ENCODE data around the gene GAREM2. TPM values are rescaled to one million over a fixed set of nuclear protein-coding genes. Genes with fewer than 3 reads are reported as not detected.

The GAREM2 gene
- total and polyA plus RNA-seq, 9 of the 15 experiments (the other 6 are each of a cell fraction or from before 2014, with no cell fraction given) = 1.7 to 12.4 (median 2.5) TPM

DNA sequence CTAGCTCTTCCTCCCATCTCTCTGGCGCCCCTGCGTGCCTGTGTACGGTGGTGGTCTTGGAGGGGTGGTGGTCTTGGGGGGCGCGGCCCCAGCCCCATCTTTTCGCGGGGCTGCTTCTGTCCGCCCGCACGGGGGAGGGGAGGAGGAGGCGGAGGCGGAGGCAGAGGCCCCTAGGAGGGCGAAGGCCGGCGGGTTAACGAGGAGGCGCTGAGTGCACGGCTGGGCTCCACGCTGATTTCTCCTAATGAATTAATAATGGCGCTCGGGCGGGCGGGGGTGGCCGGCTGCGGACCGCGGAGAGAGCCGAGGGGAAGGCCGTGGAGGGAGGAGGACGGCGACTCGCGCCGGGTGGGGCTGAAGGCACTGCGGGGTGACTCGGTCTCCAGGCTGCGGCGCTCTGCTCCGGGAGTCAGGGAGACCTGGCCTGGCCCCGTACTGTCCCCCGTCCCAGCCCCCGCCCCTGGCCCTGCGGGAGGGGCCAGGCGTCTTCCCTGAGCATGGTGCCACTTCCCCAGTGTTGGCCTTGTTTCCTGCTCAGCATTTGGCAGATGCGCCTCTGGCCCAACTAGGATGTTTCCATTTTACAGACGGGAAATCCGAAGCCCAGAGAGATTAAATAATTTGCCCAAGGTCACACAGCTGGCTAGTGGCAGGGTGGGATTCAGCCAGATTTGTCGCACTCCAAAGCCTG is 6.0 kb downstream of the GAREM2 start (continued):
- no peak for TF ChIP-seq THRAP3 (IDR thresholded peaks at IDR 0.05; ENCODE audit: borderline replicate concordance)
- TF ChIP-seq SIN3B (IDR thresholded peaks at IDR 0.05; ENCODE audit: low read depth) = no peak
- peak; percentile 30; the same call in 1 of the 2 replicates for TF ChIP-seq RBFOX2 (IDR thresholded peaks at IDR 0.05; ENCODE audit: low read depth, low read length)
- peak; percentile 55; the same call in 1 of the 2 replicates for TF ChIP-seq ZNF263 (CRISPR knock-in tag; IDR thresholded peaks at IDR 0.05; ENCODE audit: borderline replicate concordance)
- TF ChIP-seq, protein P1, sequence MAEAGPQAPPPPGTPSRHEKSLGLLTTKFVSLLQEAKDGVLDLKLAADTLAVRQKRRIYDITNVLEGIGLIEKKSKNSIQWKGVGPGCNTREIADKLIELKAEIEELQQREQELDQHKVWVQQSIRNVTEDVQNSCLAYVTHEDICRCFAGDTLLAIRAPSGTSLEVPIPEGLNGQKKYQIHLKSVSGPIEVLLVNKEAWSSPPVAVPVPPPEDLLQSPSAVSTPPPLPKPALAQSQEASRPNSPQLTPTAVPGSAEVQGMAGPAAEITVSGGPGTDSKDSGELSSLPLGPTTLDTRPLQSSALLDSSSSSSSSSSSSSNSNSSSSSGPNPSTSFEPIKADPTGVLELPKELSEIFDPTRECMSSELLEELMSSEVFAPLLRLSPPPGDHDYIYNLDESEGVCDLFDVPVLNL (CRISPR knock-in tag; IDR thresholded peaks at IDR 0.05; ENCODE audit: low read depth) = no peak

DNA sequence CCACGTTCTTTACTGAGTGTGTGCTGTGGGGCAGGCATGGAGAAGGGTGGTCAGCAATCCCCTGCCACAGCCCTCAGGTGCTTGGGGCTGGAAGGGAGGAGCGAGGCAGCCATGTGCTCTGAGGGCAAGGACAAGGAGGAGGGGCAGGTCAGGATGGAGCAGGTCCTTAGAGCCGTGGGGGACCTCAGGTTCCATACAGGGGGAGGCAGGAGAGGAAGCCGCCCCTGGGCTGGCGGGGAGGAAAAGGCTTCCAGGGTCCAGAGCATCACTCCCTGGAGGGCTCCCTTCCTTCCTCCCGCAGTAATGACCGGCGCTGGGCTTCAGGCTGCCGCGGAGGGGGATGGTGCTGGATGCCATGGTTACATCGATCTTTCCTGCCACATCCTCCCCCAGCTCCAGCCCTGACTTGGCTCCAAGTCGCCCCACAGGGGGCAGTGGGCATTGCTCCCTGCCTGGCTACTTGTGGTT is 6.6 kb downstream of the GAREM2 start:
- Histone ChIP-seq H3K9me1 (ENCODE audit: control insufficient read depth, insufficient read depth, low read length) (no peaks in the 10 kb centered on the region), H3K36me3 (ENCODE audit: control insufficient read depth, insufficient read depth, low read length) (no peaks in the 10 kb centered on the region), H3K4me3 (no peak overlapping the region), H3K9me3 (replicated peaks; ENCODE audit: control insufficient read depth, insufficient read depth, low read depth, low read length) (no peaks in the 10 kb centered on the region), H2AFZ (ENCODE audit: low read depth, low read length) (peak overlapping the region; percentile 66), H3K4me1 (replicated peaks in 1 of 2; ENCODE audit: control insufficient read depth in 2 of 2, insufficient read depth in 2 of 2, low read length in 2 of 2) (peaks cover 6 to 32% of the 10 kb centered on the region in 2 experiments; a peak in 4 of 5 replicates), H3K27me3 (ENCODE audit: control insufficient read depth in 2 of 2, insufficient read depth in 2 of 2, low read length in 2 of 2) (no peaks in the 10 kb centered on the region), H3K9ac (ENCODE audit: insufficient read depth in 1 of 2, low read depth in 2 of 2, low read length in 2 of 2) (peak overlapping the region in 1 of 2 experiments; percentile 86; a peak in 3 of 4 replicates), H3K27ac (ENCODE audit: extremely low read depth, low read depth, low read length) (no peak overlapping the region), H3K79me2 (ENCODE audit: control insufficient read depth, insufficient read depth, low read length) (no peaks in the 10 kb centered on the region), H3K4me2 (ENCODE audit: insufficient read depth, low read length) (0 out of 2 replicates have a peak overlapping the region, but pooled peaks have one; percentile 32), H4K20me1 (replicated peaks; ENCODE audit: control insufficient read depth, insufficient read depth, low read length) (no peaks in the 10 kb centered on the region)
- intact Hi-C loops (cut with micrococcal nuclease) (no loop called here), in situ Hi-C loops (cut with MboI) (no loop called here)
- WGBS (ENCODE audit: insufficient coverage, low coverage, missing lambda C conversion rate) = 49% methylated on average over 9 of the region's 12 CpGs
- FAIRE-seq = no peak
- ChIA-PET POLR2A (no interaction called here), CTCF (ENCODE audit: low intra/inter-chr PET ratio) (no interaction called here)
- no peak for ATAC-seq
- peak in 2 of 4 experiments; percentile 7 to 17 for DNase-seq (ENCODE audit: extremely low read depth in 1 of 4, low spot score in 3 of 4)
- BruUV-seq (replicated peaks) = no TSS peak
- TF ChIP-seq CREM (IDR thresholded peaks at IDR 0.05; ENCODE audit: low read depth) = no peak
- no peak for TF ChIP-seq HNRNPH1 (optimal IDR thresholded peaks at IDR 0.05; ENCODE audit: low read depth, low read length)
- no peak for TF ChIP-seq GATA2 (CRISPR knock-in tag; IDR thresholded peaks at IDR 0.05)
- no peak for TF ChIP-seq GTF2A2 (tag; IDR thresholded peaks at IDR 0.05)
- no peak for TF ChIP-seq TAF15 (IDR thresholded peaks at IDR 0.05; ENCODE audit: low read depth, low read length)
- TF ChIP-seq, protein P2, sequence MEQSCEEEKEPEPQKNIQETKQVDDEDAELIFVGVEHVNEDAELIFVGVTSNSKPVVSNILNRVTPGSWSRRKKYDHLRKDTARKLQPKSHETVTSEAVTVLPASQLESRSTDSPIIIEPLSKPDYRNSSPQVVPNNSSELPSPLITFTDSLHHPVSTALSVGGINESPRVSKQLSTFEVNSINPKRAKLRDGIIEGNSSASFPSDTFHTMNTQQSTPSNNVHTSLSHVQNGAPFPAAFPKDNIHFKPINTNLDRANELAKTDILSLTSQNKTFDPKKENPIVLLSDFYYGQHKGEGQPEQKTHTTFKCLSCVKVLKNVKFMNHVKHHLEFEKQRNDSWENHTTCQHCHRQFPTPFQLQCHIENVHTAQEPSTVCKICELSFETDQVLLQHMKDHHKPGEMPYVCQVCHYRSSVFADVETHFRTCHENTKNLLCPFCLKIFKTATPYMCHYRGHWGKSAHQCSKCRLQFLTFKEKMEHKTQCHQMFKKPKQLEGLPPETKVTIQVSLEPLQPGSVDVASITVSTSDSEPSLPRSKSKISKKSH (CRISPR knock-in tag; IDR thresholded peaks at IDR 0.05) = no peak
- TF ChIP-seq ZC3H11A (IDR thresholded peaks at IDR 0.05; ENCODE audit: low read depth, low read length) = no peak
- TF ChIP-seq, protein P3, sequence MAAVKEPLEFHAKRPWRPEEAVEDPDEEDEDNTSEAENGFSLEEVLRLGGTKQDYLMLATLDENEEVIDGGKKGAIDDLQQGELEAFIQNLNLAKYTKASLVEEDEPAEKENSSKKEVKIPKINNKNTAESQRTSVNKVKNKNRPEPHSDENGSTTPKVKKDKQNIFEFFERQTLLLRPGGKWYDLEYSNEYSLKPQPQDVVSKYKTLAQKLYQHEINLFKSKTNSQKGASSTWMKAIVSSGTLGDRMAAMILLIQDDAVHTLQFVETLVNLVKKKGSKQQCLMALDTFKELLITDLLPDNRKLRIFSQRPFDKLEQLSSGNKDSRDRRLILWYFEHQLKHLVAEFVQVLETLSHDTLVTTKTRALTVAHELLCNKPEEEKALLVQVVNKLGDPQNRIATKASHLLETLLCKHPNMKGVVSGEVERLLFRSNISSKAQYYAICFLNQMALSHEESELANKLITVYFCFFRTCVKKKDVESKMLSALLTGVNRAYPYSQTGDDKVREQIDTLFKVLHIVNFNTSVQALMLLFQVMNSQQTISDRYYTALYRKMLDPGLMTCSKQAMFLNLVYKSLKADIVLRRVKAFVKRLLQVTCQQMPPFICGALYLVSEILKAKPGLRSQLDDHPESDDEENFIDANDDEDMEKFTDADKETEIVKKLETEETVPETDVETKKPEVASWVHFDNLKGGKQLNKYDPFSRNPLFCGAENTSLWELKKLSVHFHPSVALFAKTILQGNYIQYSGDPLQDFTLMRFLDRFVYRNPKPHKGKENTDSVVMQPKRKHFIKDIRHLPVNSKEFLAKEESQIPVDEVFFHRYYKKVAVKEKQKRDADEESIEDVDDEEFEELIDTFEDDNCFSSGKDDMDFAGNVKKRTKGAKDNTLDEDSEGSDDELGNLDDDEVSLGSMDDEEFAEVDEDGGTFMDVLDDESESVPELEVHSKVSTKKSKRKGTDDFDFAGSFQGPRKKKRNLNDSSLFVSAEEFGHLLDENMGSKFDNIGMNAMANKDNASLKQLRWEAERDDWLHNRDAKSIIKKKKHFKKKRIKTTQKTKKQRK (IDR thresholded peaks at IDR 0.05; ENCODE audit: borderline replicate concordance, low read depth, low read length) = no peak
- no peak for TF ChIP-seq PPARD (CRISPR knock-in tag; IDR thresholded peaks at IDR 0.05)
- no peak for TF ChIP-seq CXXC5 (CRISPR knock-in tag; IDR thresholded peaks at IDR 0.05)
- no peak for TF ChIP-seq DPF2 (IDR thresholded peaks at IDR 0.05)
